ACC112 (cell line): ENCODE data around the gene SEC14L6.
A peak's percentile ranks its signal among the peaks of the same experiment; 100 is the strongest.
"Not testable (repeated sequence)": the region's sequence is repeated elsewhere in the genome, so short reads cannot be mapped to it uniquely, and the experiment has no call there.

ENCODE experiments used
- H2AFZ ChIP-seq: fragments of 200-600 bp; sonication (generic); one replicate; pipeline ENCODE4 v1.6.0; 2017; ENCODE audit warnings: antibody characterized with exemption, low read length; ENCODE audit not compliant: unreplicated experiment
- H3K27ac ChIP-seq: fragments of 200-600 bp; sonication (generic); 2 replicates; pipeline ENCODE4 v1.5.1; 2014; ENCODE audit warnings: low read depth, mild to moderate bottlenecking, antibody characterized with exemption, low read length, moderate library complexity
- H3K27me3 ChIP-seq: fragments of 200-600 bp; sonication (generic); 2 replicates; pipeline ENCODE4 v1.6.1; 2014; ENCODE audit warnings: mild to moderate bottlenecking, antibody characterized with exemption, low read length, moderate library complexity, mixed read lengths; ENCODE audit not compliant: insufficient read depth
- H3K36me3 ChIP-seq: fragments of 200-600 bp; sonication (generic); 2 replicates; pipeline ENCODE4 v1.6.1; 2016; ENCODE audit warnings: mild to moderate bottlenecking, antibody characterized with exemption, low read length, moderate library complexity, mixed read lengths; ENCODE audit not compliant: insufficient read depth
- H3K4me1 ChIP-seq: fragments of 200-600 bp; sonication (generic); one replicate; pipeline ENCODE4 v1.6.1; 2016; ENCODE audit warnings: low read length, mixed read lengths; ENCODE audit not compliant: insufficient read depth, unreplicated experiment, control insufficient read depth
- H3K4me3 ChIP-seq: fragments of 200-600 bp; sonication (generic); 2 replicates; pipeline ENCODE4 v1.5.1; 2014; ENCODE audit warnings: mild to moderate bottlenecking, low read depth, low read length
- H3K79me2 ChIP-seq: fragments of 200-600 bp; sonication (generic); one replicate; pipeline ENCODE4 v1.6.0; 2016; ENCODE audit warnings: low read length; ENCODE audit not compliant: control insufficient read depth, unreplicated experiment, insufficient read depth

The SEC14L6 gene

DNA sequence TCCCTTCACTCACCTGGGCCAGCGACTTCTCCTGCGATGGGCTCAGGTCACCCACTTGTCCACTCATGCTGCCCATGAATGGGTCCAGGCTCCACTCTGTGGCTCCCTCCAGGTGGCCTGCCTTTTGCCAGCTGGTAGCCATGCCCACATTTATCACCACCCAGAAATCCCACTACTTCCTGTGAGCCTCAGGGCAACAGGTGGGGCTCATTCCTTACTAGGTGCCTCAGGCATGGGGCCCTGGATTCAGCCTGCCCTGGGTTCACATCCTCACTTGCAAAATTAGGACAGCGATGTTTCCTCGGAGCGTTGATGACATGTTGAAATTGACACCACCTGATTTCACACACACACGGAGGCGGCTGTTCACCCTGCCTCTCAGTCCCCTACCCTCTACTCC is at the start of gene SEC14L6:
TSS of gene SEC14L6 (minus strand) at position 126 of the 400 bp plus-strand sequence. CDS start at position 67, 59 bp downstream.
- Histone ChIP-seq H3K36me3 (no peaks in the 10 kb centered on the region), H3K27me3 (0 out of 2 replicates have a peak, but pooled peaks cover 4% of the 10 kb centered on the region), H3K4me3 (no peak within 1 kb of the TSS), H2AFZ (no peak within 1 kb of the TSS), H3K27ac (no peak within 1 kb of the TSS), H3K4me1 (no peaks in the 10 kb centered on the region), H3K79me2 (no peaks in the 10 kb centered on the region)

DNA sequence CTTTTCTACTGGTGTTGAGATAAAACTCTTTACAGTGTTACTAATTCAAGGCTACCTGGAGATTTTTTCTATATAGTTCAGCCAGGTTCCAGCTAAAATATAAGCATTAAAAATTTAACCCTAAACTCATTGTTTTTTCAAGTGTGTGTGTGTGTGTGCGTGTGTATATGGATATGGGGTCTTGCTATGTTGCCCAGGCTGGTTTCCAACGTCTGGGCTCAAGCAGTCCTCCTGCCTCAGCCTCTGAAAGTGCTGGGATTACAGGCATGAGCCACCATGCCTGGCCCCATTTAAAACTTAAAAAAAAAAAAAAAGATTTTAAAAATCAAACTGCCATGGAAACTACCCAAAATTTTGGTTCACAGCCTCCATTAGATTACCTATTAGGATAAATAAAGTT is 49.7 kb upstream of the SEC14L6 start:
- Histone ChIP-seq H3K4me1 (no peaks in the 10 kb centered on the region), H2AFZ (no peak overlapping the region), H3K27me3 (no peaks in the 10 kb centered on the region), H3K4me3 (no peak overlapping the region), H3K27ac (no peak overlapping the region), H3K36me3 (no peaks in the 10 kb centered on the region), H3K79me2 (peaks cover 4% of the 10 kb centered on the region)

DNA sequence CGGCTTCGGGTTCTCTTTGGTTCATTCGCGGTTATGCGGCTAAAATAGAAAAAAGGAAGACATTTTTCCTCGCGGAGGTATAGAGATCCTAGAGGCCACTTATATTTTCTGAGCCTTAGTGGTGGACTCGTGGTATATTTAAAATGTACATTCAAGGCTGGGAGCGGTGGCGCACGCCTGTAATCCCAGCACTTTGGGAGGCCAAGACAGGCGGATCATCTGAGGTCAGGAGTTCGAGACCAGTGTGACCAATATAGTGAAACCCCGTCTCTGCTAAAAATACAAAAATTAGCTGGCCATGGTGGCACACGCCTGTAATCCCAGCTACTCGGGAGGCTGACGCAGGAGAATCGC is 45.8 kb upstream of the SEC14L6 start:
- not testable (repeated sequence) for H3K27ac ChIP-seq, H3K27me3 ChIP-seq

DNA sequence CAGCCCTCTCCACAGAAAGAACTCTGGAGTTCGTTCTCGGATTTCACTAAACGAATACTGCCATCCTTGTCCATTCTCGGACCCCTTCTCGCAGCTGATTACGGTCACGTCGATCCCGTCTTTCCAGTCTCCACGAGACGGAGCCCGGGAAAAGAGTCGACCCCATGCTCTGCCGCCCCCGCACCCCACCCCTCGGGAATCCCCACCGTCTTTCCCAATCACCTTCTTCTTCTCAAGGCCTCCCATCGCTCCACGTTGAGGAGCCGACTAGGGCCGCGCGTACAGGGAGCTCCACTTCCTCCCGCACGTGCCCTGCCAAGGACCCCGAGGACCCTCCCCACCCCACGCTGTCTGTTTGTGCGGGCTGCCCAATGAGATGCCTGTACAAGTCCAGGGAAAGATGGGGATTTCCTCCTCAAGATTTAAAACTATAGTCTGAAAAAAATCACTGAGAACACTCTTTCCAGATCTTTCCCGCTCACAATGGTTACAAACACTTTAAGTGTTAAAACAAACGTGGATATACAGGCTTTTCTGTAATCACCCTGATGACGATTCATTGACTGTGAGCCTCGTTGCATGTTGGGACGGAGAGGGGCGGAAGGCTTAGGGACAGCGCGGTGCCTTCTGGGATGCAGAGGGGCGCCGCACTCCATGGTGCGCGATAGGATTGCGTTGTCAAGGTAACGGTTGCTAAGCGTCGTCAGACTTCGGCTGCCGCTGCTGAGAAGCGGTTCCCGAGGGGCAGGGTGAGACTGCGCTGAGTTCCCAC is 45.2 kb upstream of the SEC14L6 start, which contains the start of gene PES1:
TSS of gene PES1 (minus strand) at position 323 of the 772 bp plus-strand sequence. CDS start at position 246, 77 bp downstream.
- H3K4me1 ChIP-seq, result peaks cover 5% of the 10 kb centered on the region
- peak within 1 kb of the TSS; percentile 94 for H3K4me3 ChIP-seq
- peak within 1 kb of the TSS; percentile 93 for H3K27ac ChIP-seq
- peak within 1 kb of the TSS; percentile 14 for H2AFZ ChIP-seq
- H3K36me3 ChIP-seq, result peaks cover 4% of the 10 kb centered on the region; the same call in 1 of the 2 replicates
- no peaks in the 10 kb centered on the region for H3K27me3 ChIP-seq
- H3K79me2 ChIP-seq, result peaks cover 26% of the 10 kb centered on the region

More for the DNA sequence above, 45.8 kb upstream of the SEC14L6 start:
- peak overlapping the region; percentile 48; the same call in 1 of the 2 replicates for H3K4me3 ChIP-seq
- peaks cover 26% of the 10 kb centered on the region for H3K79me2 ChIP-seq
- not testable (repeated sequence) for H3K4me1 ChIP-seq, H3K36me3 ChIP-seq, H2AFZ ChIP-seq

DNA sequence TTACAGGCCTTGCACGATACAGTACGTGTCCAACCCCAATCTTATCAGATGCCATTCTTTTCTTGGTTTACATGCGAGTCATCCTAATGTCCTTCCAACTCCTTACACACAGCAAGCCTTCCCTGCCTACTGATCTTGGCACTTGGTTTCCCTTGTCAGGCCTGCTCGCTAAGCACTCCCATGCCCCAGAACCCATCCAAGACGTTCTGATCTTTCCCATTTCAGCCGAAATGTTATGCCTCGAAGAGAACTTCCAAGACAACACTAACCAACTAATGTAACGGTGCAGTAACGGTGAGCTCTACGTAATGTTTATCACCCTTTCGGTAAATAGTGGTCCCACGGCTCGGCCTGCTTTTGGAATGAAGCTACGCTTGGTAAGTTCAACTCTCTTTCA is 44.6 kb upstream of the SEC14L6 start:
- Histone ChIP-seq H2AFZ (peak overlapping the region; percentile 14), H3K79me2 (peaks cover 26% of the 10 kb centered on the region)

GRCh38 chr22:30586414-30586813 is 39.9 kb upstream of the SEC14L6 start:
- Histone ChIP-seq H3K4me3 (no peak overlapping the region), H3K36me3 (peaks cover 4% of the 10 kb centered on the region), H2AFZ (no peak overlapping the region)

More for the DNA sequence above, 44.6 kb upstream of the SEC14L6 start:
- Histone ChIP-seq H3K27me3 (no peaks in the 10 kb centered on the region), H3K36me3 (peaks cover 4% of the 10 kb centered on the region), H3K27ac (peak overlapping the region; percentile 93), H3K4me3 (peak overlapping the region; percentile 94), H3K4me1 (peaks cover 5% of the 10 kb centered on the region)

DNA sequence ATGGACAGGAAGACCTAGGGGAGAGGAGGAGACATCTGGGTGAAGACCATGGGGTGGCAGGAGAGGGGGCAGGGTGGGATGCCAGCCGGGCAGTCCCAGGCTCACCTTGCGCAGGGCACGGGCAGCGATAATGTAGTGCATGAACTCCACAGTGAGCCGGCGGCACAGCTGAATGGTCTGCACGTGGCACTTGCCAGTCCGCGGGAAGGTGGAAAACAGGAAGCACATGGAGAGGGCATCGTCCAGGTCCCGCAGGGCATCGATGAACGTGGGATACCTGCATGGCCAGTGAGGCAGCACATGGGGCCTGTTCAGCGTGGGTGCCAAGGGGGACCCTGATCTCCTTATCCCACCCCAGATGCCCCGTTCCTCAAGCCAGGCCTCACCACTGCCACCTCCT is 37.9 kb upstream of the SEC14L6 start:
- peaks cover 18% of the 10 kb centered on the region for H3K4me1 ChIP-seq
- no peak overlapping the region for H3K4me3 ChIP-seq
- H3K27ac ChIP-seq, result no peak overlapping the region
- H3K36me3 ChIP-seq, result peaks cover 4% of the 10 kb centered on the region
- H3K27me3 ChIP-seq, result no peaks in the 10 kb centered on the region
- H3K79me2 ChIP-seq, result peaks cover 5% of the 10 kb centered on the region
- no peak overlapping the region for H2AFZ ChIP-seq

More at GRCh38 chr22:30586414-30586813, 39.9 kb upstream of the SEC14L6 start:
- Histone ChIP-seq H3K27me3 (no peaks in the 10 kb centered on the region), H3K79me2 (peaks cover 24% of the 10 kb centered on the region), H3K27ac (no peak overlapping the region), H3K4me1 (peaks cover 22% of the 10 kb centered on the region)

DNA sequence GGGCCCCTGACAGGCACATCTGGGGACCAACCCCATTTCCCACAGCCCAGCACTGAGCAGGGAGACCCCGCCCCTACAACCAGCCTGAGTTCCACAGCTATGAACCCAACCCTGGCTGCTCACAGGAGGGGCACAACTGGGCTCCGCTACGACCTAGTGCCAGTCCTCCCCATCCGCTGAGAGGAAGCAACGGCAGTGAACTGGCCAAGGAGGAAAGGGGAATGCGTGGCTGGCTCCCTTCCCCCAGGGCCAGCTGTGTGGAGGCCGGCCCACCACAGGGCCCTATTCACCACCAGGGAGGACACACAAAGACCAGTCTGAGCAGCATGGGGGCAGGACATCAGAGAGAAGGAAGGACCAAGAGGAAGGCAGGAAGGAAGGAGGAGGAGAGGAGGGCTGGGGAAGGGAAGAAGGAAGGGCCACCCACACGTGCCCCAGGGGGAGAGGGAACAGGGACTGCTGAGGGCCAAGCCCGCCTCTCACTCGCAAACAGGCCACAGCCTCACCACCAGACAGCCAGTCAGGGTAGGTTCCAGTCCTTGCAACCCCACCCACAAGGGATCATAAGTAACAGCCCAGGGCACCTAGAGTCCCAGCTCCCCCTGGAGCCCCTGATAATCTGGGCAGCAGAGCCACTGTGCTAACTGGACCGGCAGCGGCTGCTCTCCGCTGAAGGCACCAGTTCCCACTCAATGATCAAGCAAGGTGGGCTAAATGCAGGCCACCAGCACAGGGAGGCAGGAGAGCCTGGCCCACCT is 36.4 kb upstream of the SEC14L6 start:
- Histone ChIP-seq H3K27ac (peak overlapping the region; percentile 42), H3K79me2 (no peaks in the 10 kb centered on the region), H3K27me3 (no peaks in the 10 kb centered on the region), H3K4me3 (no peak overlapping the region), H2AFZ (no peak overlapping the region), H3K36me3 (peaks cover 3% of the 10 kb centered on the region), H3K4me1 (peaks cover 18% of the 10 kb centered on the region)

- H3K27ac ChIP-seq, result peak overlapping the region; percentile 42
- H3K27me3 ChIP-seq, result no peaks in the 10 kb centered on the region
- no peak overlapping the region for H3K4me3 ChIP-seq
- peaks cover 18% of the 10 kb centered on the region for H3K4me1 ChIP-seq
- no peaks in the 10 kb centered on the region; the same call in 1 of the 2 replicates for H3K36me3 ChIP-seq
- H3K79me2 ChIP-seq, result no peaks in the 10 kb centered on the region
- H2AFZ ChIP-seq, result no peak overlapping the region
Measured at GRCh38 chr22:30582051-30582450, 35.5 kb upstream of the SEC14L6 start.

GRCh38 chr22:30580896-30581295 is 34.4 kb upstream of the SEC14L6 start:
- H3K27ac ChIP-seq, result no peak overlapping the region
- H3K36me3 ChIP-seq, result no peaks in the 10 kb centered on the region
- H3K27me3 ChIP-seq, result no peaks in the 10 kb centered on the region
- H2AFZ ChIP-seq, result no peak overlapping the region
- no peaks in the 10 kb centered on the region for H3K79me2 ChIP-seq
- H3K4me1 ChIP-seq, result peaks cover 18% of the 10 kb centered on the region
- no peak overlapping the region for H3K4me3 ChIP-seq
